HepG2 (cell line): ENCODE measurements around the gene CHST6. TPM values are rescaled to one million over a fixed set of nuclear protein-coding genes. Genes with fewer than 3 reads are reported as not detected.

ENCODE experiments used
- CREB3 ChIP-seq: sonication (generic); formaldehyde crosslinking; IDR thresholded peaks from 2 replicates; pipeline ENCODE4 v1.5.0; 2020; ENCODE audit warnings: missing genetic modification reagents
- ETV5 ChIP-seq: IDR thresholded peaks from 2 replicates; pipeline ENCODE4 v1.6.1; 2018; ENCODE audit warnings: missing biosample characterization, missing genetic modification reagents, inconsistent platforms, borderline replicate concordance
- GABPA ChIP-seq, 2 experiments: IDR thresholded peaks; 2 replicates each; pipeline ENCODE4 v1.6.1; 2011 to 2016; ENCODE audit warnings: low read depth in 2 of 2, low read length in 1 of 2, missing biosample characterization in 1 of 2, missing genetic modification characterization in 1 of 2
- GZF1 ChIP-seq: sonication (generic); formaldehyde crosslinking; IDR thresholded peaks from 2 replicates; pipeline ENCODE4 v1.5.1; 2020; ENCODE audit warnings: mild to moderate bottlenecking, missing genetic modification reagents
- HCFC1 ChIP-seq: fragments of 150-350 bp; IDR thresholded peaks from 2 replicates; pipeline ENCODE4 v1.6.1; 2014; ENCODE audit warnings: low read depth, low read length
- KIAA2018 ChIP-seq: sonication (generic); formaldehyde crosslinking; IDR thresholded peaks from 2 replicates; pipeline ENCODE4 v1.5.0; 2020; ENCODE audit warnings: mild to moderate bottlenecking, missing genetic modification reagents, borderline replicate concordance
- NCOA1 ChIP-seq: sonication (generic); formaldehyde crosslinking; IDR thresholded peaks from 2 replicates; pipeline ENCODE4 v1.9.0; 2021; ENCODE audit warnings: missing genetic modification reagents
- NFE2L1 ChIP-seq: sonication (generic); formaldehyde crosslinking; IDR thresholded peaks from 2 replicates; pipeline ENCODE4 v1.4.0; 2020; ENCODE audit warnings: missing genetic modification reagents, mild to moderate bottlenecking, borderline replicate concordance
- PTBP1 ChIP-seq: fragments of 200-400 bp; formaldehyde crosslinking; IDR thresholded peaks from 2 replicates; pipeline ENCODE4 v1.6.1; 2018; ENCODE audit warnings: low read length, low read depth; ENCODE audit not compliant: poor library complexity, severe bottlenecking
- SRSF9 ChIP-seq: fragments of 200-400 bp; formaldehyde crosslinking; IDR thresholded peaks from 2 replicates; pipeline ENCODE4 v1.6.1; 2018; ENCODE audit warnings: borderline replicate concordance, mild to moderate bottlenecking, low read depth, low read length; ENCODE audit not compliant: insufficient read depth, poor library complexity, severe bottlenecking
- TRAFD1 ChIP-seq: sonication (generic); formaldehyde crosslinking; IDR thresholded peaks from 2 replicates; pipeline ENCODE4 v1.5.1; 2020; ENCODE audit warnings: missing genetic modification reagents, mild to moderate bottlenecking, borderline replicate concordance
- U2AF1 ChIP-seq: fragments of 200-400 bp; formaldehyde crosslinking; optimal IDR thresholded peaks from 2 replicates; pipeline ENCODE3; 2017; ENCODE audit warnings: mild to moderate bottlenecking, low read depth, low read length
- ZBTB3 ChIP-seq: sonication (generic); formaldehyde crosslinking; IDR thresholded peaks from 2 replicates; pipeline ENCODE4 v1.4.0; 2020; ENCODE audit warnings: low read depth, mild to moderate bottlenecking, moderate library complexity, missing genetic modification reagents, borderline replicate concordance
- ZBTB42 ChIP-seq: sonication (generic); formaldehyde crosslinking; IDR thresholded peaks from 2 replicates; pipeline ENCODE4 v1.5.0; 2020; ENCODE audit warnings: mild to moderate bottlenecking, missing genetic modification reagents
- ZKSCAN5 ChIP-seq: sonication (generic); formaldehyde crosslinking; IDR thresholded peaks from 2 replicates; pipeline ENCODE4 v1.5.1; 2020; ENCODE audit warnings: mild to moderate bottlenecking, missing genetic modification reagents
- ZNF7 ChIP-seq: IDR thresholded peaks from 2 replicates; pipeline ENCODE4 v1.6.1; 2016; ENCODE audit warnings: missing biosample characterization, missing genetic modification reagents
- ZNF790 ChIP-seq: sonication (generic); formaldehyde crosslinking; IDR thresholded peaks from 2 replicates; pipeline ENCODE4 v1.8.0; 2022; ENCODE audit warnings: missing genetic modification reagents, mild to moderate bottlenecking, borderline replicate concordance
- polyA plus RNA-seq, 8 experiments: library from polyadenylated mRNA; depleted of rRNA in 3 of 8; stranded (reverse) in 7 of 8; unstranded in 1 of 8; fragments of >200 nt; fragmentation: Illumina TruSeq in 4 of 8; extraction: Trizol in 4 of 8; gene quantifications; 2 replicates each; pipeline versions ENCODE4 v1.2.1 to v1.2.3, GENCODE V29; 2011 to 2016; ENCODE audit warnings: low read depth in 4 of 8, missing spikeins in 1 of 8, mixed read lengths in 1 of 8; ENCODE audit not compliant: insufficient read depth in 1 of 8
- total RNA-seq, 5 experiments: library from RNA; depleted of rRNA; stranded (reverse); fragments of >200 nt; fragmentation: Illumina TruSeq; extraction: Trizol; gene quantifications; 2 replicates each; pipeline ENCODE4 v1.2.3, GENCODE V29; 2016; ENCODE audit warnings: low read depth in 1 of 5

The CHST6 gene
- total and polyA plus RNA-seq, 2 of the 13 experiments (the other 11 are each of a cell fraction or from before 2014, with no cell fraction given) = 0.18 to 0.91 TPM

GRCh38 chr16:75464122-75464918 lies 30.9 kb downstream of the CHST6 start, which contains the start of gene TMEM170A (continued):
- no peak for TF ChIP-seq TRAFD1 (CRISPR knock-in tag)
- TF ChIP-seq ZBTB3 (CRISPR knock-in tag) = peak; percentile 73; the same call in 1 of the 2 replicates
- TF ChIP-seq U2AF1 = no peak
- peak; percentile 49; the same call in 1 of the 2 replicates for TF ChIP-seq HCFC1
- TF ChIP-seq NFE2L1 (CRISPR knock-in tag) = no peak
- TF ChIP-seq SRSF9 = no peak
- TF ChIP-seq ETV5 = peak; percentile 55; the same call in 1 of the 2 replicates
- peak; percentile 79 for TF ChIP-seq ZKSCAN5 (CRISPR knock-in tag)
- no peak for TF ChIP-seq NCOA1 (CRISPR knock-in tag)
- no peak for TF ChIP-seq ZNF7 (CRISPR knock-in tag)
- peak; percentile 73; the same call in 1 of the 2 replicates for TF ChIP-seq CREB3 (CRISPR knock-in tag)
- TF ChIP-seq ZNF790 = peak; percentile 91
- no peak for TF ChIP-seq PTBP1
- TF ChIP-seq GZF1 (CRISPR knock-in tag) = no peak; the same call in 1 of the 2 replicates
- no peak; the same call in 1 of the 2 replicates for TF ChIP-seq KIAA2018 (CRISPR knock-in tag)
- no peak for TF ChIP-seq GABPA (IDR thresholded peaks at IDR 0.05; ENCODE audit: low read depth, low read length)
- peak; percentile 68 for TF ChIP-seq GABPA (CRISPR knock-in tag; IDR thresholded peaks at IDR 0.05; ENCODE audit: low read depth)
- peak; percentile 93 for TF ChIP-seq ZBTB42
